HG03520 (cell line): ENCODE data around the gene ZNF512.
"Not testable (repeated sequence)": the region's sequence is repeated elsewhere in the genome, so short reads cannot be mapped to it uniquely, and the experiment has no call there.

Experiments used
- ATAC-seq: cut with Tn5 transposase; IDR thresholded peaks from one replicate; pipeline ENCODE4 v1.9.1; 2021; ENCODE audit warnings: mild to moderate bottlenecking, moderate library complexity; ENCODE audit not compliant: unreplicated experiment

ZNF512 gene

DNA sequence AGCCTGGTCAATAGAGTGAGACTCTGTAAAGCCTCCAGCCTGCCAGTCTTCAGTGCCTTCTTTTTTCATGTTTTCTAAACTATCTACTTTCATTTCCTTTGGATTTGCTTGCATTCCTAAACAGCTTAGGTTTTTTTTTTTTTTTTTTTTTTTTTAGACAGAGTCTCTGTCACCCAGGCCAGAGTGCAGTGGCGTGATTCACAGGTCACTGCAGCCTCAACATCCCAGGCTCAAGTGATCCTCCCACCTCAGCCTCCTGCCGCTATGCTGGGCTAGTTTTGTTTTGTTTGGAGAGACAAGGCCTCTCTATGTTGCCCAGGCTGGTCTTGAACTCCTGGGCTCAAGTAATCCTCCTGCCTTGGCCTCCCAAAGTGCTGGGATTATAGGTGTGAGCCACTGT is 47.4 kb downstream of the ZNF512 start:
- not testable (repeated sequence) for ATAC-seq

- no peak for ATAC-seq
Observed at GRCh38 chr2:27634291-27634690, 51.4 kb downstream of the ZNF512 start.

- ATAC-seq, result no peak
Observed at GRCh38 chr2:27636766-27637165, 53.9 kb downstream of the ZNF512 start.

DNA sequence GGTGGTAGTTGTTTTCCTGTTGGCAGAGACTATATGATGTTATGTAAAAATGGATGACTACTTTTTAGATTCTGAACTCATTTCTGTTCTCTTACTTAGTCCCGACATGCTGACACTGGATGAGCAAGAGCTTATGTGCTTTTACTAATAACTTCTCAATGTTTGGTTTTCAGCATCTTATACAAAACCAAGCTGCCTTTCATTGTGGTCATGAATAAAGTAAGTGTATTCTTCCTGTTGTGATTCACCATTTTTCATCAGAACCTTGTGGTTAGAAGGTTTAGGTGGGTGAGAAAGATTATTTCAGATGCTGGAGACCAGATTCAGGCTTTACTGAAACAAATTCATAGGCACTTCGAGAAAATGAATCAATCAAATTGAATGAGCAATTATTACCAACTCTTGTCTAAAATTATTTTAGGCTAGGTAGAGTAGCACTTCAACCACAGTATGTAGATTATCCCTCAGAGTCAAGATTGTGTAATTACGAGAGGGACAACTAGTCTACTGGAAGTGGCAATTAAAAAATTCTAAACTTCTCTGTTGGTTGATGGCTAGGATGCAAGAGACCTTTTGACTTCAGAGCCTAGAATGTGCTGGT is 55.3 kb downstream of the ZNF512 start:
- ATAC-seq, result no peak

- ATAC-seq, result no peak
Observed at GRCh38 chr2:27638709-27639108, 55.9 kb downstream of the ZNF512 start.

- ATAC-seq, result no peak
Observed at GRCh38 chr2:27640722-27641245, 57.9 kb downstream of the ZNF512 start.

GRCh38 chr2:27645197-27645596 is 62.4 kb downstream of the ZNF512 start:
- no peak for ATAC-seq

DNA sequence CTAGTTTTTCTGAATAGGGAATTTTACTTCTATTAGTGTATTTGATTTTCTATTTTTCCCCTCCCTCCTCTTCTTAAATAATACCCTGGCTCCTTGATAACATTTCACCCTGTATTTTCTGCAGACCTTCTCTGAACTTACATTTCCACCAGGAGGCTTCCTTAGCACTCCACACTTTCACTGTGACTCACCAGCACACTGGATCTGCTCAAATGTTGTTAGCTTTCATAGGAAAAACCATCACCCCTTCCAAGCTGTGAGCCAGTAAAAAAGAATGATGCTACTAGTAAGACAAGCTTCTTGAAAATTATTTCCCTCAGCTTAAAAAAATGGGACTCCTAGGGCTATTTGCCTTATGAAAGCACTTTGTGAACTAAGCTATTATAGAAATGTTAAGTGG is 64.4 kb downstream of the ZNF512 start:
- ATAC-seq, result no peak

DNA sequence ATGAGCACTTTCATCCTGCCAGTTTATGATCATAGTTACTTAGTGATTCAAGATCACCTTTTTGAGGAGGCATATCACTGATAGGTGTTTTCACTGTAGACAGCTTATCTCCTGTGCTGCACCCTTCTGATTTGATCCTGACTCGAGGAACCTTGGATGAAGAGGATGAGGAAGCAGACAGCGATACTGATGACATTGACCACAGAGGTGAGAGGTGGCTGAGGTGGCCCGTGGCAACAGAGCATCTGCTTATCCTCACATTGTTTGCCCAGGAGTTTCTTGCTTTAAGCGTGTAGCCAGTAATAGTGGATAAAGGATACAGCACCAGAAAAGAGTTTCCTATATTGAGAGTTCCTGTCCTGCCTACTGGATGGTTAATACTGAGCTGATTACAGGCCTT is 64.9 kb downstream of the ZNF512 start:
- ATAC-seq, result no peak

DNA sequence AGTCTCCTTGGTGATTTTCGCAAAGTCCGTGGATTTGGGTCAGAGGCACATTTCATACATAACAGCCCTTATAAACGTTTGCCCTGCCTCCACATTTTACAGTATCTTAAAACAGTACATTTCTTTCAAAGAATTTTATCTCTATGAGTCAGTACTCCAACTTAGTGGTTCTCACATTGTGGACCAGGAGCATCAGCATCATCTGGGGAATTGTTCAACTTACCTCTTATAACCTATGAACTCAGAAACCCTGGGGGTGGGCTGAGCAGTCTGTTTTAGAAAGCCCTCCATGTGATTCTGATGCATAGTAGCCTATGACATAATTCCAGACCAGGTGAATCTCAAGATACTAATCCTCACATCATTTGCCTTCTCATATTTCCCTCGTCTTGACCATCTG is 68.2 kb downstream of the ZNF512 start:
- ATAC-seq, result no peak

DNA sequence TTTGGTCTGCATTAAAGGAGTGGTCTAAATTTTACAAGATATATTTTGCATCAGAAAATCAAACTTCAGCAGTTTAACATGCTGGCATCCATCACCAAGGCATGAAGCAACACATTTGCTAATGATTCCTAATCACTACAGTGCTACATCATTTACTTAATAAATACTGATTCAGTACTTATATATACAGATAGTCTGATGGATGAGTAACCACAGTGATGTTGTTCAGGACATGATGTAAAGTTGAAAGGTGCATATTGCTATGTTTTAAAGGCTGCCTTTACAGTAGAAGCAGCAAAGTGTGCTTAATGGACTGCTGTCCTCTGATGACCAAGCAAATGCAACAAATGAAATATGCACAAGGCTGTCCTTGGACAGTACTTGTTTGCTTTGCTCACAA is 69.5 kb downstream of the ZNF512 start:
- ATAC-seq, result no peak

- ATAC-seq, result no peak
Observed at GRCh38 chr2:27652790-27653189, 69.9 kb downstream of the ZNF512 start.

DNA sequence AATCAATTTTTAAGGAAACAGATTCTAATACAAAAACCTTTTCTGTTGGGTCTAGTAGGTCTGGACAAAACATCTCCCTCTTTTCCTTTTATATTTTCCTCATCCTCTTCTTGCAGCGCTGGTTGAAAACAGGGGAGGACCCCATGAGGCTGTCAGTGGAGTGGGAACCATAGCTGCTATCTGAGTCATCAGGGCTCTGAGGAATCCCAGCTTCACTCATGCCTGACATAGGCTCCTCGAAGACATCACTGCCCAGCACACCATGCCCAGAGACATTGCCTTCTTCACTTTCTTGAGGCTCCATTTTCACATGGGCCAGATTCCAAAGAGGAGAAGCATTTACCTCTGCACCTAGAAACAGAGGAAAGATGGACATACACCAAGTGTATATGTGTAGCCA is 70.6 kb downstream of the ZNF512 start:
- ATAC-seq, result no peak

DNA sequence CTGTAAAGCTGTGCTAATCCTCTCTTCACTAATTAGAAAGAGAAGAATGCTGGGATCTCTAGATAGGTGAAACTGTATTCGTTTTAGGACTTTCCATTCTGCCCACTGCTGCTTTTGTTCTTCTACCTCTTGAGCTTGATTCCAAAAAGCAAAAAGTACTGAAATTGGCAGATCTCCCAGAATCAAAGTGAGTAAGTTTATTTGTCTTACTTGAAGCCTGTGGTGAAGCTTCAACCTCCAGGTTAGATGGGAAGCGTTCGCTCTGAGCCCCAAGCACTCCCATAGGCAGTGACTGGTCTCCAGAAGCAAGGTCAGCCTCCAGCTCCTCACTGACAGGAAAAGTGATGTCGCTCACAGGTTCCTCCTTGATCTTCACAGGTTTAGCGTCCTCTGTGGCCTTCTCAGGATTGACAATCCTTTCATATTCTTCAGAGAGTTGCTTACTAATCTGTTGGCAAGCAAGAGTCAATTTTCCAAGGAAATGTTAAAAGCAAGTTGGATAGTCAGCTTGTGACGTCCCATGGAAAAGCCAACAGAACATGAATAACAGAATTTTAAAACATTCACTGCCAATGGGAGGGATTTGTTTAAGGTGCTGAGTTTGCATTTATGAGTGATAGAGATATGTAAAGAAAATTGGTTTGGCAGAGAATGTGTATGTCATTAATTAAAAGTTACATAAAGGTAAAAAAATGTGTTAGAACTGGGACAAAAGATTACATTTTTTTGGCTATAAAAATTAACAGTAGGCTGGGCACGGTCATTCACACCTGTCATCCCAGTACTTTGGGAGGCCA is 72.5 kb downstream of the ZNF512 start:
- ATAC-seq, result no peak

- ATAC-seq, result no peak
Observed at GRCh38 chr2:27661371-27661770, 78.5 kb downstream of the ZNF512 start.

GRCh38 chr2:27663285-27664153 is 80.7 kb downstream of the ZNF512 start, which contains the start of the genes SLC4A1AP and SUPT7L:
TSS of gene SLC4A1AP (plus strand) at chr2:27663889. CDS start at chr2:27663915, 26 bp downstream.
TSS of gene SUPT7L (minus strand) at chr2:27663614. CDS start at chr2:27662192, 1,422 bp downstream.
- peak; percentile 68 for ATAC-seq

GRCh38 chr2:27664154-27664574 is 81.3 kb downstream of the ZNF512 start:
- peak; percentile 13 for ATAC-seq

- ATAC-seq, result no peak
Observed at GRCh38 chr2:27664622-27665363, 82.0 kb downstream of the ZNF512 start.

GRCh38 chr2:27667446-27667845 is 84.6 kb downstream of the ZNF512 start:
- ATAC-seq, result no peak

GRCh38 chr2:27671235-27671634 is 88.4 kb downstream of the ZNF512 start:
- no peak for ATAC-seq
